Tibial nerve (tissue), 4 donors: Measurements from ENCODE around the gene LRRC10. TPM values are rescaled to one million over a fixed set of nuclear protein-coding genes. Genes with fewer than 3 reads are reported as not detected.

Experiments
- DNase-seq, 2 donors: peaks; one replicate each; pipeline ENCODE4 v3.0.0-alpha.2; 2019; ENCODE audit warnings: low spot score in 2 of 2
- H3K27ac ChIP-seq, 4 donors: fragments of 200-600 bp; sonication (generic) in 3 of 4; one replicate each; pipeline ENCODE4 v1.5.1; 2017 to 2019; ENCODE audit warnings: mild to moderate bottlenecking in 1 of 4
- H3K27me3 ChIP-seq, 2 donors: fragments of 200-600 bp; sonication (generic) in 1 of 2; one replicate each; pipeline versions ENCODE4 v1.5.1 to v1.6.0; 2017 to 2019
- H3K36me3 ChIP-seq, 3 donors: fragments of 200-600 bp; sonication (generic); one replicate each; pipeline ENCODE4 v1.5.1; 2018 to 2019
- H3K4me1 ChIP-seq, 4 donors: fragments of 200-600 bp; sonication (generic) in 3 of 4; one replicate each; pipeline ENCODE4 v1.5.1; 2017 to 2019
- H3K4me3 ChIP-seq, 4 donors: fragments of 200-600 bp; sonication (generic) in 3 of 4; one replicate each; pipeline ENCODE4 v1.5.1; 2017 to 2019; ENCODE audit warnings: mild to moderate bottlenecking in 1 of 4, moderate library complexity in 1 of 4
- H3K9me3 ChIP-seq, 4 donors: fragments of 200-600 bp; sonication (generic) in 3 of 4; one replicate each; pipeline ENCODE4 v1.5.1; 2017 to 2019
- CTCF ChIP-seq, 5 experiments: fragments of 200-600 bp in 3 of 5; fragments of 450-650 bp in 2 of 5; sonication (generic) in 3 of 5; IDR thresholded peaks; one replicate each; pipeline ENCODE4 v1.5.1; 2016 to 2019; ENCODE audit warnings: antibody characterized with exemption in 5 of 5, mild to moderate bottlenecking in 3 of 5, moderate library complexity in 2 of 5
- EP300 ChIP-seq, 2 donors: sonication (generic); formaldehyde crosslinking; IDR thresholded peaks; one replicate each; pipeline ENCODE4 v1.6.1; 2017; ENCODE audit warnings: antibody characterized with exemption in 2 of 2, mild to moderate bottlenecking in 1 of 2
- POLR2A ChIP-seq, 2 donors: fragments of 450-650 bp; IDR thresholded peaks; one replicate each; pipeline ENCODE4 v1.6.1; 2017; ENCODE audit warnings: antibody characterized with exemption in 2 of 2, mild to moderate bottlenecking in 2 of 2, moderate library complexity in 2 of 2
- WGBS, 2 donors: methylation state at CpG; one replicate each; pipeline ENCODE4 v1.1.5; 2018; 5-methylcytosine and 5-hydroxymethylcytosine counted together
- total RNA-seq, 4 donors: library from RNA; depleted of rRNA; stranded (reverse); fragments of >200 nt; gene quantifications; one replicate each; pipeline ENCODE4 v1.1.0, GENCODE V29; 2016

LRRC10 gene
- not detected for total RNA-seq

GRCh38 chr12:69610729-69611128 is at the start of gene LRRC10:
TSS of gene LRRC10 (minus strand) at chr12:69610907. CDS start at chr12:69610838, 69 bp downstream.
- H3K4me3 ChIP-seq = no peak within 1 kb of the TSS
- H3K27ac ChIP-seq = no peak within 1 kb of the TSS
- no peaks in the 10 kb centered on the region for H3K27me3 ChIP-seq
- H3K36me3 ChIP-seq = no peaks in the 10 kb centered on the region
- TF ChIP-seq EP300 (IDR thresholded peaks at IDR 0.05) = no peak
- TF ChIP-seq CTCF (IDR thresholded peaks at IDR 0.05) = no peak
- WGBS, 2 donors = 94 to 96% methylated on average over 4 to 11 of the region's 11 CpGs
- no peak for DNase-seq
- H3K4me1 ChIP-seq = no peaks in the 10 kb centered on the region
- H3K9me3 ChIP-seq = no peaks in the 10 kb centered on the region

GRCh38 chr12:69660164-69660863 is 49.6 kb upstream of the LRRC10 start:
- peaks cover 0 to 5% (median 0%) of the 10 kb centered on the region in 4 donors for H3K4me1 ChIP-seq
- no peaks in the 10 kb centered on the region for H3K9me3 ChIP-seq
- no peak for DNase-seq
- H3K36me3 ChIP-seq = no peaks in the 10 kb centered on the region
- TF ChIP-seq CTCF (IDR thresholded peaks at IDR 0.05) = no peak
- no peak for TF ChIP-seq POLR2A (IDR thresholded peaks at IDR 0.05)
- TF ChIP-seq EP300 (IDR thresholded peaks at IDR 0.05) = no peak
- WGBS, 2 donors = 69 to 82% methylated on average over 1 of the region's 1 CpG
- H3K4me3 ChIP-seq = no peak overlapping the region
- no peaks in the 10 kb centered on the region for H3K27me3 ChIP-seq
- no peak overlapping the region for H3K27ac ChIP-seq

GRCh38 chr12:69658203-69658602 is 47.5 kb upstream of the LRRC10 start:
- WGBS, 2 donors = 62 to 71% methylated on average over 2 of the region's 2 CpGs
- Histone ChIP-seq H3K27me3 (no peaks in the 10 kb centered on the region), H3K27ac (no peak overlapping the region), H3K4me1 (peaks cover 0 to 5% (median 0%) of the 10 kb centered on the region in 4 donors), H3K9me3 (no peaks in the 10 kb centered on the region), H3K36me3 (no peaks in the 10 kb centered on the region), H3K4me3 (no peak overlapping the region)
- no peak for TF ChIP-seq POLR2A (IDR thresholded peaks at IDR 0.05)
- no peak for TF ChIP-seq EP300 (IDR thresholded peaks at IDR 0.05)
- TF ChIP-seq CTCF (IDR thresholded peaks at IDR 0.05) = no peak
- DNase-seq = no peak

GRCh38 chr12:69657376-69658137 is 46.9 kb upstream of the LRRC10 start:
- no peak overlapping the region for H3K27ac ChIP-seq
- no peak overlapping the region for H3K4me3 ChIP-seq
- H3K36me3 ChIP-seq = no peaks in the 10 kb centered on the region
- no peaks in the 10 kb centered on the region for H3K9me3 ChIP-seq
- H3K4me1 ChIP-seq = peaks cover 0 to 5% (median 0%) of the 10 kb centered on the region in 4 donors
- TF ChIP-seq POLR2A (IDR thresholded peaks at IDR 0.05) (no peak), CTCF (IDR thresholded peaks at IDR 0.05) (no peak), EP300 (IDR thresholded peaks at IDR 0.05) (no peak)
- H3K27me3 ChIP-seq = no peaks in the 10 kb centered on the region
- WGBS, 2 donors = 59 to 66% methylated on average over 9 of the region's 9 CpGs
- DNase-seq = no peak
